ENCODE results near the gene ACSL1. TPM values are rescaled to one million over a fixed set of nuclear protein-coding genes. Genes with fewer than 3 reads are reported as not detected.
"Not testable (repeated sequence)": the region's sequence is repeated elsewhere in the genome, so short reads cannot be mapped to it uniquely, and the experiment has no call there.

Gene ACSL1
- total RNA-seq, 1 experiment from 2014 or later, result 12.5 TPM

DNA sequence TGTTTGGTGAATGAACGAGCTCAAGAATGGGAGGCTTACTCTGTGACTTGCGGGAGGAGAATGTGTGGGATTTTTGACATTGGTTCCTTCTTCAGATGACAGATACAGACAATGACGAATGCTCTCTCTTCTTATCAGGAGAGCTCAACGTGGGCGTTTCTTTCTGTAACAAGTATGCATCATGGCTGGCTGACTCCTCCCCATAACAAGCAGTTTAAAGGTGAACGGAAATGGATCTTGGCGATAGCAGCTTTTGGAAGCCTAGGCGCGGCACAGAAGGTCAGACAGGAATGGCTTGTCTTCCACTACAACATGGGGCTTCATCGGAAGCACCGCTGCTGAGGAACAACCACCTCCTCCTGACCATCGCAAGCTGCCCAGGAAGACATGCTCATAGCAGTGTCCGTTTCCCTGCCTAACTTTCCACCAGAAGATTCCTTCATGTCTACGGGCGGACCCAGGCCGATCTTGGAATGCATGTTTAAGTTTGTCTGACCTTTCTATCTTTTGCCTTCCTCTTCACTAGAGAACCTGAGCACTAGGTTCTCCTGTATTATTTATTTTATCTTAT, 18.3 kb upstream of the ACSL1 start:
- DNase-seq (ENCODE audit: low read depth, low spot score), result no peak
- Histone ChIP-seq H2AFZ (ENCODE audit: low read depth, low read length, poor library complexity, severe bottlenecking) (no peak overlapping the region), H3K79me2 (ENCODE audit: insufficient read depth, low read length) (no peaks in the 10 kb centered on the region), H3K36me3 (ENCODE audit: control insufficient read depth in 1 of 2, insufficient read depth in 2 of 2, low read length in 2 of 2) (no peaks in the 10 kb centered on the region), H3K4me3 (replicated peaks in 1 of 2; ENCODE audit: low read depth in 1 of 2, low read length in 2 of 2) (no peak overlapping the region), H3K4me1 (ENCODE audit: control insufficient read depth in 1 of 2, insufficient read depth in 2 of 2, low read length in 2 of 2) (no peaks in the 10 kb centered on the region), H3K27me3 (ENCODE audit: insufficient read depth, low read length) (no peaks in the 10 kb centered on the region), H3K9me3 (ENCODE audit: control insufficient read depth in 1 of 2, insufficient read depth in 1 of 2, low read depth in 1 of 2, low read length in 2 of 2) (no peaks in the 10 kb centered on the region), H3K4me2 (ENCODE audit: low read length) (no peak overlapping the region), H3K9me2 (ENCODE audit: insufficient read depth) (no peaks in the 10 kb centered on the region; the same call in 1 of the 2 replicates), H3K9ac (ENCODE audit: low read length) (no peak overlapping the region), H4K20me1 (ENCODE audit: insufficient read depth) (no peaks in the 10 kb centered on the region), H3K27ac (ENCODE audit: low read depth, low read length) (no peak overlapping the region)
- no peak for TF ChIP-seq SIN3A (IDR thresholded peaks at IDR 0.05; ENCODE audit: low read depth)
- ChIA-PET CTCF (no interaction called here), POLR2A (no interaction called here), RAD21 (ENCODE audit: low non-redundant PET in 1 of 2, low total read pairs in 2 of 2, uncharacterized antibody in 2 of 2, unreplicated experiment in 2 of 2) (no interaction called here)
- no peak for ATAC-seq
- BruUV-seq (replicated peaks), result no TSS peak
- intact Hi-C loops (cut with micrococcal nuclease), result no loop called here

- H3K9ac ChIP-seq (ENCODE audit: low read length); H3K27ac ChIP-seq (ENCODE audit: low read depth, low read length); H3K4me1 ChIP-seq (ENCODE audit: control insufficient read depth in 1 of 2, insufficient read depth in 2 of 2, low read length in 2 of 2); H3K4me3 ChIP-seq (replicated peaks in 1 of 2; ENCODE audit: low read depth in 1 of 2, low read length in 2 of 2); H3K27me3 ChIP-seq (ENCODE audit: insufficient read depth, low read length); DNase-seq (ENCODE audit: low read depth, low spot score); RAD21 ChIA-PET (ENCODE audit: low non-redundant PET in 1 of 2, low total read pairs in 2 of 2, uncharacterized antibody in 2 of 2, unreplicated experiment in 2 of 2); intact Hi-C loops (cut with micrococcal nuclease); POLR2A ChIA-PET; ATAC-seq; H3K9me2 ChIP-seq (ENCODE audit: insufficient read depth); H3K79me2 ChIP-seq (ENCODE audit: insufficient read depth, low read length); H3K9me3 ChIP-seq (ENCODE audit: control insufficient read depth in 1 of 2, insufficient read depth in 1 of 2, low read depth in 1 of 2, low read length in 2 of 2); H2AFZ ChIP-seq (ENCODE audit: low read depth, low read length, poor library complexity, severe bottlenecking); BruUV-seq (replicated peaks); H3K36me3 ChIP-seq (ENCODE audit: control insufficient read depth in 1 of 2, insufficient read depth in 2 of 2, low read length in 2 of 2); CTCF ChIA-PET; H4K20me1 ChIP-seq (ENCODE audit: insufficient read depth); H3K4me2 ChIP-seq (ENCODE audit: low read length): not testable (repeated sequence)
These were observed 13.3 kb upstream of the ACSL1 start for GRCh38 chr4:184839075-184839399.
